ENCODE data around the gene FSD2. TPM values are rescaled to one million over a fixed set of nuclear protein-coding genes. Genes with fewer than 3 reads are reported as not detected.

FSD2 gene
- total and polyA plus RNA-seq, 2 of the 4 experiments (the other 2 are of a cell fraction) = not detected

- H4K8ac ChIP-seq (ENCODE audit: low read depth in 2 of 2, low read length in 2 of 2) = no peak overlapping the region
- H3K4ac ChIP-seq (ENCODE audit: low read depth, low read length) = no peak overlapping the region
- no peak overlapping the region for H4K91ac ChIP-seq (ENCODE audit: insufficient read depth, low read depth, low read length)
- no peak overlapping the region for H3K56ac ChIP-seq (ENCODE audit: extremely low read depth, insufficient read depth, low read length)
- no peak overlapping the region for H3K18ac ChIP-seq (ENCODE audit: low read depth, low read length)
- no peak overlapping the region for H2BK5ac ChIP-seq (ENCODE audit: low read depth, low read length, poor library complexity, severe bottlenecking)
- no peak overlapping the region for H3K27ac ChIP-seq (ENCODE audit: insufficient read depth, low read length)
- H3K27me3 ChIP-seq (ENCODE audit: control insufficient read depth, insufficient read depth, low read length) = no peaks in the 10 kb centered on the region
- BruUV-seq (replicated peaks) = no TSS peak
- no peak overlapping the region for H4K5ac ChIP-seq (ENCODE audit: low read depth, low read length)
- H4K20me1 ChIP-seq (ENCODE audit: insufficient read depth, low read length) = no peaks in the 10 kb centered on the region
- WGBS, 2 experiments (ENCODE audit: extremely low coverage in 2 of 2, insufficient read length in 1 of 2) = no CpG with 5 or more reads among the region's 2 CpGs
- ChIA-PET POLR2A (ENCODE audit: unreplicated experiment) (no interaction called here), CTCF (no interaction called here)
- TF ChIP-seq CEBPB (IDR thresholded peaks at IDR 0.05; ENCODE audit: low read depth, low read length) = no peak
- TF ChIP-seq RAD21 (IDR thresholded peaks at IDR 0.05; ENCODE audit: low read length) = no peak
- TF ChIP-seq FOS (IDR thresholded peaks at IDR 0.05; ENCODE audit: low read depth, low read length) = no peak
- TF ChIP-seq ELK1 (IDR thresholded peaks at IDR 0.05; ENCODE audit: borderline replicate concordance, low read depth, low read length) = no peak
- TF ChIP-seq CHD1 (IDR thresholded peaks at IDR 0.05; ENCODE audit: low read depth, low read length) = no peak
- TF ChIP-seq USF2 (IDR thresholded peaks at IDR 0.05; ENCODE audit: low read depth, low read length) = no peak
- no peak for TF ChIP-seq POLR2A (IDR thresholded peaks at IDR 0.05; ENCODE audit: low read depth, low read length)
- no peak for TF ChIP-seq NFE2L2 (IDR thresholded peaks at IDR 0.05; ENCODE audit: low read depth, low read length)
- no peak for TF ChIP-seq MAFK (IDR thresholded peaks at IDR 0.05; ENCODE audit: low read depth, low read length)
- TF ChIP-seq MXI1 (IDR thresholded peaks at IDR 0.05; ENCODE audit: borderline replicate concordance, low read depth, low read length) = no peak
- H3K23ac ChIP-seq (ENCODE audit: low read depth, low read length) = no peak overlapping the region
- H3K14ac ChIP-seq (replicated peaks; ENCODE audit: low read depth, low read length) = no peak overlapping the region
- H3K4me2 ChIP-seq (ENCODE audit: low read depth, low read length) = no peak overlapping the region
- no peak overlapping the region for H3K4me3 ChIP-seq (ENCODE audit: insufficient read depth, low read depth, low read length)
- H2AK9ac ChIP-seq (replicated peaks; ENCODE audit: low read depth, low read length, poor library complexity) = no peak overlapping the region
- no peak overlapping the region for H2AK5ac ChIP-seq (ENCODE audit: low read depth, low read length)
- no peaks in the 10 kb centered on the region for H3K9me3 ChIP-seq (ENCODE audit: control insufficient read depth, insufficient read depth, low read length)
- H3K4me1 ChIP-seq (ENCODE audit: control insufficient read depth, insufficient read depth, low read length) = no peaks in the 10 kb centered on the region
- peaks cover 6% of the 10 kb centered on the region; the same call in 1 of the 2 replicates for H3K9me1 ChIP-seq (ENCODE audit: insufficient read depth, low read length)
- intact Hi-C loops (cut with micrococcal nuclease) (loop anchor here (5.0 kb wide), 1 partner anchor 40 kb away; the partner anchor contains the start of genes FSD2 and WHAMM), in situ Hi-C loops (cut with MboI; ENCODE audit: low sequenced_read_pairs) (no loop called here), dilution Hi-C loops (cut with HindIII; ENCODE audit: low sequenced_read_pairs, unreplicated experiment) (no loop called here)
- no peaks in the 10 kb centered on the region for H3K79me1 ChIP-seq (ENCODE audit: low read depth in 1 of 2, low read length in 2 of 2)
- no peak overlapping the region for H2AFZ ChIP-seq (replicated peaks; ENCODE audit: low read length, poor library complexity)
- H3K36me3 ChIP-seq (ENCODE audit: control insufficient read depth, insufficient read depth, low read length) = peaks cover 8% of the 10 kb centered on the region
- DNase-seq = no peak
- H2BK15ac ChIP-seq (ENCODE audit: low read depth, low read length) = no peak overlapping the region
- ATAC-seq (ENCODE audit: low read depth) = no peak
- no peak overlapping the region for H2BK120ac ChIP-seq (ENCODE audit: low read depth, low read length)
- no peak overlapping the region for H2BK20ac ChIP-seq (ENCODE audit: low read depth, low read length)
- no peak overlapping the region for H3K9ac ChIP-seq (ENCODE audit: low read depth, low read length)
These were observed 38.6 kb downstream of the FSD2 start for GRCh38 chr15:82767163-82767829.

Measured in IMR-90 (cell line).